Myocyte (in vitro differentiated cells): Measurements from ENCODE around the gene ETFA. TPM values are rescaled to one million over a fixed set of nuclear protein-coding genes. Genes with fewer than 3 reads are reported as not detected.

ENCODE experiments used
- DNase-seq: peaks from one replicate; pipeline ENCODE4 v3.0.0-alpha.2; 2012; ENCODE audit warnings: low read depth
- total RNA-seq: library from RNA; depleted of rRNA; stranded (reverse); fragments of >200 nt; gene quantifications from 2 replicates; pipeline ENCODE4 v1.2.3, GENCODE V29; 2014

The ETFA gene
- total RNA-seq, 1 donor from 2014 or later = 144 TPM

- DNase-seq = no peak
These were observed 113.4 kb downstream of the ETFA start for GRCh38 chr15:76197703-76198455.

GRCh38 chr15:76196269-76197231 lies 114.7 kb downstream of the ETFA start:
- peak; percentile 73 for DNase-seq

GRCh38 chr15:76195506-76196268 lies 115.6 kb downstream of the ETFA start:
- DNase-seq = no peak

- no peak for DNase-seq
These were observed 117.3 kb downstream of the ETFA start for GRCh38 chr15:76193934-76194333.

- DNase-seq = no peak
These were observed 118.6 kb downstream of the ETFA start for GRCh38 chr15:76192715-76193114.

- DNase-seq = no peak
These were observed 119.6 kb downstream of the ETFA start for GRCh38 chr15:76191539-76192244.

- DNase-seq = peak; percentile 78
These were observed 120.3 kb downstream of the ETFA start for GRCh38 chr15:76190751-76191538.

GRCh38 chr15:76190070-76190564 lies 121.2 kb downstream of the ETFA start:
- DNase-seq = no peak

- DNase-seq = no peak
These were observed 122.2 kb downstream of the ETFA start for GRCh38 chr15:76189106-76189505.

GRCh38 chr15:76187163-76187562 lies 124.1 kb downstream of the ETFA start:
- DNase-seq = no peak

- DNase-seq = peak; percentile 57
These were observed 125.6 kb downstream of the ETFA start for GRCh38 chr15:76185716-76186115.

- DNase-seq = no peak
These were observed 126.6 kb downstream of the ETFA start for GRCh38 chr15:76184650-76185035.

- DNase-seq = no peak
These were observed 127.2 kb downstream of the ETFA start for GRCh38 chr15:76183930-76184649.

GRCh38 chr15:76181705-76182107 lies 129.6 kb downstream of the ETFA start:
- no peak for DNase-seq

- no peak for DNase-seq
These were observed 130.9 kb downstream of the ETFA start for GRCh38 chr15:76180321-76180720.

- DNase-seq = no peak
These were observed 132.2 kb downstream of the ETFA start for GRCh38 chr15:76179023-76179422.

GRCh38 chr15:76178296-76179000 lies 132.8 kb downstream of the ETFA start:
- DNase-seq = no peak

GRCh38 chr15:76177491-76178040 lies 133.7 kb downstream of the ETFA start:
- peak; percentile 84 for DNase-seq
